ENCODE data around the gene CORO1A.

GRCh38 chr16:30187971-30188561 lies 4.7 kb downstream of the CORO1A start:
- TF ChIP-seq POLR2A (IDR thresholded peaks at IDR 0.05) (no peak), CTCF (IDR thresholded peaks at IDR 0.05) (no peak)
